CD4-positive, CD25-positive, alpha-beta regulatory T cell (primary cell): ENCODE data around the gene CYP2F1. TPM values are rescaled to one million over a fixed set of nuclear protein-coding genes. Genes with fewer than 3 reads are reported as not detected.

Source experiments
- ATAC-seq, 2 donors: fragments of 150-1000 bp; cut with Tn5 transposase; one replicate each; pipeline ENCODE4 v1.10.0; 2021; ENCODE audit warnings: low read depth in 2 of 2, moderate number of reproducible peaks in 2 of 2, moderate library complexity in 1 of 2
- DNase-seq, 3 donors: peaks; one replicate each; pipeline versions ENCODE4 v3.0.0 to v3.0.0-alpha.2; 2012 to 2022; ENCODE audit warnings: mixed read lengths in 1 of 3
- H3K27ac ChIP-seq: one replicate; pipeline ENCODE4 v1.7.0; 2013; ENCODE audit warnings: mild to moderate bottlenecking, low read length; ENCODE audit not compliant: insufficient read depth, poor library complexity, severe bottlenecking
- H3K27me3 ChIP-seq: one replicate; pipeline ENCODE4 v1.7.0; 2013; ENCODE audit warnings: low read length; ENCODE audit not compliant: control insufficient read depth, insufficient read depth
- H3K36me3 ChIP-seq: one replicate; pipeline ENCODE4 v1.7.0; 2013; ENCODE audit warnings: mild to moderate bottlenecking, low read length, moderate library complexity; ENCODE audit not compliant: control insufficient read depth, insufficient read depth
- H3K4me1 ChIP-seq: 2 replicates; pipeline ENCODE4 v1.7.0; 2013; ENCODE audit warnings: mild to moderate bottlenecking, low read length; ENCODE audit not compliant: insufficient read depth, control insufficient read depth, poor library complexity, severe bottlenecking
- H3K4me3 ChIP-seq: one replicate; pipeline ENCODE4 v1.7.0; 2013; ENCODE audit warnings: low read depth, mild to moderate bottlenecking, low read length, moderate library complexity
- H3K9me3 ChIP-seq, 2 experiments: 1 replicate in 1 of 2; 2 replicates in 1 of 2; pipeline ENCODE4 v1.7.0; 2013; ENCODE audit warnings: low read length in 2 of 2, mild to moderate bottlenecking in 1 of 2, moderate library complexity in 1 of 2; ENCODE audit not compliant: control insufficient read depth in 2 of 2
- H3K27ac Mint-ChIP-seq, 3 donors: one replicate each; pipeline ENCODE4 v1.8.0; 2020 to 2022; ENCODE audit warnings: mild to moderate bottlenecking in 3 of 3, mixed read lengths in 3 of 3, moderate library complexity in 2 of 3
- H3K27me3 Mint-ChIP-seq: one replicate; pipeline ENCODE4 v1.8.0; 2022; ENCODE audit warnings: mild to moderate bottlenecking, mixed read lengths
- H3K36me3 Mint-ChIP-seq: one replicate; pipeline ENCODE4 v1.8.0; 2020; ENCODE audit warnings: mixed read lengths
- H3K4me1 Mint-ChIP-seq, 4 donors: one replicate each; pipeline ENCODE4 v1.8.0; 2020 to 2022; ENCODE audit warnings: mixed read lengths in 4 of 4, mild to moderate bottlenecking in 1 of 4
- H3K4me3 Mint-ChIP-seq, 4 donors: one replicate each; pipeline ENCODE4 v1.8.0; 2020 to 2022; ENCODE audit warnings: mild to moderate bottlenecking in 4 of 4, mixed read lengths in 4 of 4, moderate library complexity in 3 of 4
- H3K9me3 Mint-ChIP-seq, 7 donors: one replicate each; pipeline ENCODE4 v1.8.0; 2020 to 2022; ENCODE audit warnings: mixed read lengths in 7 of 7, mild to moderate bottlenecking in 3 of 7, moderate library complexity in 2 of 7
- polyA plus RNA-seq, 4 donors: library from polyadenylated mRNA; unstranded; fragments of 300-500 nt; fragmentation: Illumina TruSeq; gene quantifications; one replicate each; pipeline ENCODE4 v1.2.3, GENCODE V29; 2021
- total RNA-seq: library from RNA; stranded (reverse); gene quantifications from one replicate; pipeline ENCODE4 v1.2.3, GENCODE V29; 2022

CYP2F1 gene
- total and polyA plus RNA-seq, 5 donors from 2014 or later = 0.25 TPM; not detected in 4

GRCh38 chr19:41172297-41173164 is 58.3 kb downstream of the CYP2F1 start:
- Histone ChIP-seq H3K9me3 (no peaks in the 10 kb centered on the region), H3K4me3 (no peak overlapping the region), H3K27ac (no peak overlapping the region), H3K27me3 (no peaks in the 10 kb centered on the region), H3K36me3 (no peaks in the 10 kb centered on the region), H3K4me1 (peaks cover 4% of the 10 kb centered on the region)
- Mint-ChIP-seq H3K4me3 (no peak overlapping the region), H3K36me3 (no peaks in the 10 kb centered on the region), H3K27me3 (peaks cover 9% of the 10 kb centered on the region), H3K9me3 (peaks cover 0 to 2% (median 0%) of the 10 kb centered on the region in 7 donors), H3K4me1 (peaks cover 4 to 24% (median 7%) of the 10 kb centered on the region in 4 donors), H3K27ac (peak overlapping the region in 1 of 3 donors; percentile 62)
- DNase-seq (no peak), ATAC-seq (no peak)

- Mint-ChIP-seq H3K27me3 (peaks cover 5% of the 10 kb centered on the region), H3K27ac (peak overlapping the region in 1 of 3 donors; percentile 42), H3K9me3 (no peaks in the 10 kb centered on the region), H3K36me3 (no peaks in the 10 kb centered on the region), H3K4me3 (no peak overlapping the region), H3K4me1 (peaks cover 4 to 24% (median 7%) of the 10 kb centered on the region in 4 donors)
- Histone ChIP-seq H3K9me3 (no peaks in the 10 kb centered on the region), H3K36me3 (no peaks in the 10 kb centered on the region), H3K4me3 (no peak overlapping the region), H3K27me3 (no peaks in the 10 kb centered on the region), H3K4me1 (peaks cover 4% of the 10 kb centered on the region), H3K27ac (no peak overlapping the region)
- no peak for DNase-seq
- ATAC-seq = no peak
Observed at GRCh38 chr19:41174297-41174928, 60.2 kb downstream of the CYP2F1 start.

- H3K9me3 ChIP-seq = no peaks in the 10 kb centered on the region
- H3K4me3 Mint-ChIP-seq = peak overlapping the region in 2 of 4 donors; percentile 44 to 59
- DNase-seq = peak in 2 of 3 donors; percentile 20 to 83
Observed at GRCh38 chr19:41175801-41176777, 61.9 kb downstream of the CYP2F1 start.

More at GRCh38 chr19:41175801-41176777, 61.9 kb downstream of the CYP2F1 start:
- no peaks in the 10 kb centered on the region for H3K9me3 Mint-ChIP-seq
- Histone ChIP-seq H3K27me3 (no peaks in the 10 kb centered on the region), H3K27ac (no peak overlapping the region), H3K36me3 (no peaks in the 10 kb centered on the region), H3K4me3 (no peak overlapping the region), H3K4me1 (peaks cover 4% of the 10 kb centered on the region)
- peaks cover 4 to 24% (median 7%) of the 10 kb centered on the region in 4 donors for H3K4me1 Mint-ChIP-seq
- peak overlapping the region; percentile 52 to 92 (median 70) for H3K27ac Mint-ChIP-seq
- H3K27me3 Mint-ChIP-seq = peaks cover 5% of the 10 kb centered on the region
- ATAC-seq = peak; percentile 72 to 83
- H3K36me3 Mint-ChIP-seq = no peaks in the 10 kb centered on the region

Other genes with a start within 250 kb of the CYP2F1 start
- gene CYP2A7, start 232.2 kb upstream of the CYP2F1 start, total RNA-seq = not detected
- gene CYP2A7, start 232.2 kb upstream of the CYP2F1 start, polyA plus RNA-seq = not detected
- not detected for gene CYP2B6, start 123.2 kb upstream of the CYP2F1 start, total RNA-seq
- gene CYP2B6, start 123.2 kb upstream of the CYP2F1 start, polyA plus RNA-seq = under 1 TPM in 1 of 4 donors, not detected in 3; 0.14 TPM
- not detected for gene CYP2A13, start 26.0 kb upstream of the CYP2F1 start, total RNA-seq
- gene CYP2A13, start 26.0 kb upstream of the CYP2F1 start, polyA plus RNA-seq = not detected
- gene CYP2S1, start 78.8 kb downstream of the CYP2F1 start, total RNA-seq = not detected
- under 1 TPM in 1 of 4 donors, not detected in 3; 0.28 TPM for gene CYP2S1, start 78.8 kb downstream of the CYP2F1 start, polyA plus RNA-seq
- gene AXL, start 104.8 kb downstream of the CYP2F1 start, total RNA-seq = not detected
- under 1 TPM; 0.08 to 0.47 (median 0.41) TPM for gene AXL, start 104.8 kb downstream of the CYP2F1 start, polyA plus RNA-seq
- gene HNRNPUL1, start 149.9 kb downstream of the CYP2F1 start, total RNA-seq = 354 TPM
- 10 to 100 TPM; 39.3 to 56.8 (median 45.4) TPM for gene HNRNPUL1, start 149.9 kb downstream of the CYP2F1 start, polyA plus RNA-seq
- gene CCDC97, start 195.7 kb downstream of the CYP2F1 start, total RNA-seq = 43.7 TPM
- 10 to 100 TPM; 17.7 to 21.8 (median 19.6) TPM for gene CCDC97, start 195.7 kb downstream of the CYP2F1 start, polyA plus RNA-seq
- gene TGFB1, start 239.5 kb downstream of the CYP2F1 start, total RNA-seq = 414 TPM
- 10 to 100 TPM; 31.6 to 51.8 (median 46.9) TPM for gene TGFB1, start 239.5 kb downstream of the CYP2F1 start, polyA plus RNA-seq
- gene B9D2, start 249.7 kb downstream of the CYP2F1 start, total RNA-seq = 22.3 TPM
- 10 to 100 TPM; 23.9 to 28.4 (median 24.3) TPM for gene B9D2, start 249.7 kb downstream of the CYP2F1 start, polyA plus RNA-seq